ENCODE measurements around the gene ZNF462.

The ZNF462 gene

GRCh38 chr9:107018861-107019545 is 156.0 kb downstream of the ZNF462 start:
- no peak for DNase-seq

GRCh38 chr9:107020040-107020530 is 157.1 kb downstream of the ZNF462 start:
- no peak for DNase-seq

- DNase-seq, result no peak
Measured at GRCh38 chr9:107024193-107024592, 161.2 kb downstream of the ZNF462 start.

- no peak for DNase-seq
Measured at GRCh38 chr9:107025260-107026035, 162.5 kb downstream of the ZNF462 start.

- no peak for DNase-seq
Measured at GRCh38 chr9:107029146-107029545, 166.2 kb downstream of the ZNF462 start.

- DNase-seq, result no peak
Measured at GRCh38 chr9:107033966-107034365, 171.0 kb downstream of the ZNF462 start.

- no peak for DNase-seq
Measured at GRCh38 chr9:107034831-107035230, 171.9 kb downstream of the ZNF462 start.

- no peak for DNase-seq
Measured at GRCh38 chr9:107036367-107036766, 173.4 kb downstream of the ZNF462 start.

GRCh38 chr9:107039542-107039941 is 176.6 kb downstream of the ZNF462 start:
- DNase-seq, result no peak

GRCh38 chr9:107042606-107043005 is 179.6 kb downstream of the ZNF462 start:
- DNase-seq, result no peak

- no peak for DNase-seq
Measured at GRCh38 chr9:107043886-107044285, 180.9 kb downstream of the ZNF462 start.

- DNase-seq, result no peak
Measured at GRCh38 chr9:107044872-107045271, 181.9 kb downstream of the ZNF462 start.

- DNase-seq, result no peak
Measured at GRCh38 chr9:107046692-107047091, 183.7 kb downstream of the ZNF462 start.

GRCh38 chr9:107049046-107049802 is 186.3 kb downstream of the ZNF462 start:
- no peak for DNase-seq

GRCh38 chr9:107049803-107050184 is 186.8 kb downstream of the ZNF462 start:
- DNase-seq, result no peak

GRCh38 chr9:107051392-107051791 is 188.4 kb downstream of the ZNF462 start:
- no peak for DNase-seq

GRCh38 chr9:107054146-107054545 is 191.2 kb downstream of the ZNF462 start:
- no peak for DNase-seq

- DNase-seq, result no peak
Measured at GRCh38 chr9:107059220-107059619, 196.3 kb downstream of the ZNF462 start.

GRCh38 chr9:107060062-107060461 is 197.1 kb downstream of the ZNF462 start:
- DNase-seq, result no peak
